DMS114 treated with DMSO at 0.1 percent for 48 hours (cell line): ENCODE results near the gene UBB.

ENCODE experiments used
- DNase-seq: peaks from one replicate; lab custom pipeline; 2025; ENCODE audit not compliant: unreplicated experiment; lab: John Stamatoyannopoulos, UW

UBB gene

GRCh38 chr17:16380640-16381495, at the start of gene UBB:
Gene UBB, plus strand, starts transcription at chr17:16381091. Its CDS starts 817 bp downstream, at chr17:16381908.
- DNase-seq, result peak; percentile 61

DNA sequence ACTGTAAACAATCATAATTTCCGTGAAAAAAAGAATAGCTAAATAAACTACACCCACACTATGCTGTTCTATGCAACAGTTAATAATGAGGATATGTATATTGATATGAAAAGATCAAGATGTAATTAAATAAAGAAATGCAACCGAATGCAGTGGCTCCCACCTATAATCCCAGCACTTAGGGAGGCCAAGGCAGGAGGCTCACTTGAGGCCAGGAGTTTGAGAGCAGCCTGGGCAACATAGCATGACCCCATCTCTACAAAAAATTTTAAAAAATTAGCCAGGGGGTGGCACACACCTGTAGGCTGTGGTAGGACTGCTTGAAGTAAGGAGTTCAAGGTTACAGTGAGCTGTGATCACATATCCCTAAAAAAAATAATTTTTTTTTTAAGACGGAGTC, 42.5 kb upstream of the UBB start:
- no peak for DNase-seq

- DNase-seq, result no peak
Measured at GRCh38 chr17:16339402-16339801, 41.5 kb upstream of the UBB start.

- no peak for DNase-seq
Measured at GRCh38 chr17:16339959-16340358, 40.9 kb upstream of the UBB start.

GRCh38 chr17:16342979-16343378, 37.9 kb upstream of the UBB start:
- no peak for DNase-seq

DNA sequence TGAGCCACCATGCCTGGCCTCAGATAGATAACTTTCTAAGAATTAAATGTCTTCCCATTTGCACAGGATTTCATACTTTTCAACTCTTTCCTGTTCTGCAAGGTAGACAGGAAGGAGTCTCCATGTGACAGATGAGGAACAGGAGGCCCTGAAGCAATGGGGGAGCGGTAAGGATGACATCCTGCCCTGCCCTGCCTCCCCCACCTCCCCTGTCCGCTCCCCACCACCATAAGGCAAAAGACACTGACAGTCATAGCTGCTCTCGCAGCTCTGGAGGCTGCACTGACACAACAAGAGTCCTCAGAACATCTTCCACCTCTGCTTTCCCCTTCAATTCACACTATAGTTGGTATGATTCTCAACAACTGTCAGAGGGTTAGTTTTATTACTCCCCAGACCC, 37.3 kb upstream of the UBB start:
- no peak for DNase-seq

- DNase-seq, result no peak
Measured at GRCh38 chr17:16345565-16345964, 35.3 kb upstream of the UBB start.

GRCh38 chr17:16346721-16347271, 34.1 kb upstream of the UBB start:
- DNase-seq, result no peak

GRCh38 chr17:16348586-16348985, 32.3 kb upstream of the UBB start:
- no peak for DNase-seq

- DNase-seq, result no peak
Measured at GRCh38 chr17:16349431-16349830, 31.5 kb upstream of the UBB start.

DNA sequence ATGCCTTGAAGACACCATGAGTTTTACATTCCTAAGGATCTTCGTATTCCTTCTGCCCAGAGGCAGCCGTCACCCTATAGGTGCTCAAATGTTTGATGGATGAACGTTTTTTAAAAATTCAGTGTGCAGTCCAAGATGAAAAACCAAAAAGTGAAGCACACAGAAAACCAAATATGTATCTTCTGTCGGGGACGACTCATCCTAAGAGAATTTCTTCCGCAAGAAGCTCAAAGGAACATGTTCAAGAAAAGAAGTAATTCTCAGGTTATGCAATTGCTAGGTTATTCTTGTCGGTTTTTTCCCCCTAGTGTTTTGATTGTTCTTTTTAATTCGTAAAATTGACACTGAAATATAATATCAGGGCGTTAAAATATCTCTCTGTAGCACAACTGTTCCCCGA, 29.1 kb upstream of the UBB start:
- DNase-seq, result no peak

DNA sequence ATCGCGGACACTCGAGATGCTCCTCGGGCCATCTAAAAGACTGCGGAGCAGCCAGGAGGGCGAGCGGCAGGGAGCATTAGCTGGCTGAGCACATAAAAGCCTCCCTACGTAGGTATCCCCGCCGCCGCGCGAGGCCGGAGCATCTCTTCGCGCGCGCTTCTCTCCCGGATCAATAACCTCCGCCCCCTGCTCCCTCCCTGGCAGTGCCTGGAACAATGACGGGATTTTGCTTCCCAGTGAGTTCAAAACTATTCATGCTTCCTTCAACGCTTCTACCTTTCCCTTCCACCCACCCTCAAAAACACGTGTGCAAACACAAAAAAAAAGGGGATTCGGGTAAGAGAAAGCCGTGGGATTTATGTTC, 28.6 kb upstream of the UBB start:
- DNase-seq, result no peak

GRCh38 chr17:16352667-16353316, 28.1 kb upstream of the UBB start:
- no peak for DNase-seq

DNA sequence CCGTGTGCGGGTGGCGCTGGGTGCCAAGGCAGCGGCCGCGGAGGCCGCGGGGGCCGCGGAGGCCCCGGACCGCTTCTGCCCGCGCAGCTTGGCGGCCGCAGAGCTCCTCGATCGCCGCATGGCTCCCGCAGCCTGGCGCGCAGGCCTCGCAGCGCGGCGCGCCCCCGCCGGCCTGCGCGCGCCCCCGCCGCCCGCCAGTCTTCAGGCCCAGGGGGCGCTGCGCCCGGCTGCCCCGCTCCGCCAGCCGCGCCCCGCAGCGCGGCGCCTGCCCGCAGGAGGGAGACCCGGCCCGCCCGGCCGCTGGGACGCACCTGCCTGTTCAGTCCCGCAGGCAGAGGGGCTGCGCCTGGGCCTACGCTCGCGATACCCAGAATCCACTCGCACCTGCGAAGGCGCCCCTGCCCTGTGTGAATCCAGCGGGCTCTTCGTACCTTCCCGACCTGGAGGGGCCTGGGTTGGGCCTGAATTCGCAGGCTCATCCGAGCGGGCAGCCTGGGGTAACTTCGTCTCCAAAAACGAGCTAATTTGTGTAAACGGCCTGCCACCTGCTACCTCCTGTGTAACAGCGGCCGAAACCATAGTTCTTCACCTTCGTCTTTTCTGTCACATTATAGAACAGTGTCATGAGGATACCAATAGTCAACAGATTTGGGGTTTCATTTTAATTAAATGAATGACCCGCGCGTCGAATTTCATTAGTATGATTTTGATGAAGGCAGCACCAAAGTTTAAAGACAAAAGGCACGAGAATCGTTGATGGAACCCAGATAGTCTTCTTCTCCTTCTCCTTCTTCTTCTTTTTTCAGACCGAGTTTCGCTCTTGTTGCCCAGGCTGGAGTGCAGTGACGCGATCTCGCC, 27.3 kb upstream of the UBB start, which contains the start of gene CENPV:
CENPV (minus strand) TSS at position 153 of the 858 bp plus-strand sequence; CDS start at position 120, 33 bp downstream.
- DNase-seq, result no peak

GRCh38 chr17:16354585-16354984, 26.3 kb upstream of the UBB start:
- no peak for DNase-seq

DNA sequence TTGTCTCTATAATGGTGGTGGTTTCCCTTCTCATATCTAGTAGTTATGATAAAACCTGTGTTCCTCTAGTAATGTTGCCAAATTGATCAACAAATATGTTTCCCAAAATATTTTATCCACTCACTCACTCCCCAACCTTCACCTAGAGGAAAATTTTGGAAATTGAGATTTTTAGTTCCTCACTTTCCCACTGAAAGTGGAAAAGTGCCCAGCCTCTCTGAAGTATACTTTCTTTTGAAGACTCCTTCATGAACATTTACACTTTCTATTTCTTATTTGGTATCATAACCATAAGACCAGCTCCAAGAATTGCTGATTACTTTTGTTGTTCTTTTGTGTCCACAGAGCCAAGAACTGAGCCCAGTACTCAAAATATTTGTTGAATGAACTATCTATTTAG, 22.5 kb upstream of the UBB start:
- no peak for DNase-seq

DNA sequence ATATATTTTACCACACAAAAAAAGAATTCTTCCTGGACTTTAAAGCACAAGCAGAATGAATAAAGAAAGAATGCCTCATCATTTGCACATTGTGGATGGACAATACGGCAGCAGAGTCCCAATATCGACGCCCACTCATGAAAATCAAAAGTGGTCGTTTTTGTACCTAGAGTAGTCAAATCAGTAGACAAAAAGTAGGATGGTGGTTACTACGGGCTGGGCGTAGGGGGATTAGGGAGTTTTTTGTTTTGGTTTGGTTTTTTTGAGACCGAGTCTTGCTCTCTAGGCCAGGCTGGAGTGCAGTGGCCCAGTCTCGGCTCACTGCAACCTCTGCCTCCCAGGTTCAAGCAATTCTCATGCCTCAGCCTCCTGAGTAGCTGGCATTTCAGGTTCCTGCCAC, 19.0 kb upstream of the UBB start:
- DNase-seq, result no peak

- DNase-seq, result peak; percentile 8
Measured at GRCh38 chr17:16363749-16364536, 16.9 kb upstream of the UBB start.

GRCh38 chr17:16364625-16365024, 16.3 kb upstream of the UBB start:
- no peak for DNase-seq

- DNase-seq, result no peak
Measured at GRCh38 chr17:16371742-16372141, 9.1 kb upstream of the UBB start.
